Activated CD4-positive, alpha-beta memory T cell treated with anti-CD3 and anti-CD28 coated beads, Interleukin-2, amount 10 ng/mL, durations not matched to agents 7 days and 5 days (primary cell): Measurements from ENCODE around the gene KCNJ12. TPM values are rescaled to one million over a fixed set of nuclear protein-coding genes. Genes with fewer than 3 reads are reported as not detected.

Experiments used
- CTCF ChIA-PET: fragments of 350-600 bp; sonication (Branson Sonifier 250); formaldehyde crosslinking; loops from one replicate; lab custom pipeline; 2021; ENCODE audit warnings: antibody characterized with exemption, inconsistent platforms; lab: Charles Lee
- POLR2A ChIA-PET: fragments of 350-600 bp; sonication (Branson Sonifier 250); formaldehyde crosslinking; loops from one replicate; lab custom pipeline; 2021; ENCODE audit warnings: antibody characterized with exemption; lab: Charles Lee
- DNase-seq: peaks from one replicate; pipeline ENCODE4 v3.0.0-alpha.2; 2020
- H3K27ac Mint-ChIP-seq: one replicate; pipeline ENCODE4 v1.8.0; 2021; ENCODE audit warnings: mild to moderate bottlenecking, mixed read lengths
- H3K27me3 Mint-ChIP-seq: one replicate; pipeline ENCODE4 v1.8.0; 2021; ENCODE audit warnings: mixed read lengths
- H3K36me3 Mint-ChIP-seq: one replicate; pipeline ENCODE4 v1.8.0; 2021; ENCODE audit warnings: low read depth, mixed read lengths
- H3K4me1 Mint-ChIP-seq: one replicate; pipeline ENCODE4 v1.8.0; 2021; ENCODE audit warnings: mixed read lengths
- H3K4me3 Mint-ChIP-seq: one replicate; pipeline ENCODE4 v1.8.0; 2021; ENCODE audit warnings: mild to moderate bottlenecking, mixed read lengths
- H3K9me3 Mint-ChIP-seq: one replicate; pipeline ENCODE4 v1.8.0; 2021; ENCODE audit warnings: mixed read lengths
- total RNA-seq, 2 experiments: library from RNA; stranded (reverse); gene quantifications; one replicate each; pipeline ENCODE4 v1.2.3, GENCODE V29; 2021

The KCNJ12 gene
- total RNA-seq, 2 experiments from 2014 or later: not detected

DNA sequence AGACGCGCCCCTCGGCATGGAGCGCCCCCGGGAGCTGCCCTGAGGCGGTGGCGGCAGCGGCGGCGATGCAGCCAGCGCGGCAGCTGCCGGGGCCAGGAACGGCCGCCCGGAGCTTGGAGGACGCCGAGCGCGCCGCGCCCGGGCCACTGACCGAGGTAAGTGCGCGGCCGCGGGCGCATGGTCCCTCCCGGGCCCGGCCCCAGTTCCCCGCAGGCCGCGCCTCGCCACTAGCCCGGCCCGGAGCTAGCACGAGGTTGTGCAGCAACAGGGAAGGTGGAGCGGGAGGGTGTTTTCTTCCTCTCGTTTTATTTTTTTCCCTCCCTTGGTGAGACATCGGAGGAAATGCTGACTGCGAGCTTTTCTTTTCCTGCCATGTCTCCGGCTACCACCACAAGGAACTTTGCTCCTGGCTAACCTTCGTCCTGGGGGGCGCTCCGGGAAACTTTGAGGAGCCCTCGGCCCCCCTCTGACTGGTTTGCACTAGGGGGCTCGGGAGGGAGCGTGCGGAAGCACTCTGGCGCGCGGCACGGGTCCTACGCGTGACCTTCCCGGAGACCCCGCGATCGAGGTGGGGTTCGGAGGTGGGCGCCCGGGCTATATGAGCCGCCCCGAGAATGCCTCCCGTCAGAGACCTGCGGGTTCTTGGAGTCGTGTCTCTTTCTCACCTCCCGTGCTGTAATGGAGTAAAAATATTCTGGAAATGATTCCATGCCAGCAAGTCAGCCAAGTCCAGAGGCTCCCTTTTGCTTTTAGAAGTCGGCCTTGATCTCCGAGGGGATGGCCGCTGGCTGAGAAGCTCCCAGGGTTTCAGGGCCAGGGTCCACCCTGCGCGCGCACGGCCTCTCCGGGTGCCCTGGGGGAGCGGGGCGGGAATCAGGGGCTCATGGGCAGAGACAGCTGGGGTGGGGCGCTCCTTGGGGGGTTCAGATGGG is 868 bp downstream of the KCNJ12 start:
- peaks cover 8% of the 10 kb centered on the region for H3K4me1 Mint-ChIP-seq

GRCh38 chr17:21377705-21378396 is 1.7 kb downstream of the KCNJ12 start:
- ChIA-PET POLR2A (interaction anchor here (0.6 kb wide), 1 partner anchor 46 kb away, joined by 3 read pairs; no protein-coding TSS in a partner anchor), CTCF (no interaction called here)
- no peak for DNase-seq
- H3K4me3 Mint-ChIP-seq: no peak overlapping the region
- H3K36me3 Mint-ChIP-seq: no peaks in the 10 kb centered on the region
- H3K9me3 Mint-ChIP-seq: no peaks in the 10 kb centered on the region
- no peak overlapping the region for H3K27ac Mint-ChIP-seq
- peaks cover 8% of the 10 kb centered on the region for H3K4me1 Mint-ChIP-seq
- peaks cover 27% of the 10 kb centered on the region for H3K27me3 Mint-ChIP-seq

More for the DNA sequence above, 868 bp downstream of the KCNJ12 start:
- ChIA-PET POLR2A (no interaction called here), CTCF (interaction anchor here (0.6 kb wide), 1 partner anchor 10 kb away, joined by 3 read pairs; no protein-coding TSS in a partner anchor)
- no peak overlapping the region for H3K4me3 Mint-ChIP-seq
- no peaks in the 10 kb centered on the region for H3K36me3 Mint-ChIP-seq
- DNase-seq: no peak
- H3K9me3 Mint-ChIP-seq: no peaks in the 10 kb centered on the region
- peaks cover 27% of the 10 kb centered on the region for H3K27me3 Mint-ChIP-seq
- no peak overlapping the region for H3K27ac Mint-ChIP-seq

- Mint-ChIP-seq H3K4me3 (no peak overlapping the region), H3K4me1 (peaks cover 8% of the 10 kb centered on the region), H3K27me3 (peaks cover 25% of the 10 kb centered on the region), H3K27ac (no peak overlapping the region), H3K36me3 (no peaks in the 10 kb centered on the region), H3K9me3 (no peaks in the 10 kb centered on the region)
- no peak for DNase-seq
- CTCF ChIA-PET: no interaction called here
- POLR2A ChIA-PET: interaction anchor here (0.6 kb wide), 1 partner anchor 45 kb away, joined by 3 read pairs; no protein-coding TSS in a partner anchor
Observed at GRCh38 chr17:21378553-21378952, 2.4 kb downstream of the KCNJ12 start.

GRCh38 chr17:21379080-21379711 is 3.0 kb downstream of the KCNJ12 start:
- DNase-seq: no peak
- POLR2A ChIA-PET: no interaction called here
- no peak overlapping the region for H3K27ac Mint-ChIP-seq
- peaks cover 8% of the 10 kb centered on the region for H3K4me1 Mint-ChIP-seq
- no peak overlapping the region for H3K4me3 Mint-ChIP-seq
- no peaks in the 10 kb centered on the region for H3K9me3 Mint-ChIP-seq
- H3K27me3 Mint-ChIP-seq: peaks cover 25% of the 10 kb centered on the region
- no peaks in the 10 kb centered on the region for H3K36me3 Mint-ChIP-seq
- CTCF ChIA-PET: no interaction called here

DNA sequence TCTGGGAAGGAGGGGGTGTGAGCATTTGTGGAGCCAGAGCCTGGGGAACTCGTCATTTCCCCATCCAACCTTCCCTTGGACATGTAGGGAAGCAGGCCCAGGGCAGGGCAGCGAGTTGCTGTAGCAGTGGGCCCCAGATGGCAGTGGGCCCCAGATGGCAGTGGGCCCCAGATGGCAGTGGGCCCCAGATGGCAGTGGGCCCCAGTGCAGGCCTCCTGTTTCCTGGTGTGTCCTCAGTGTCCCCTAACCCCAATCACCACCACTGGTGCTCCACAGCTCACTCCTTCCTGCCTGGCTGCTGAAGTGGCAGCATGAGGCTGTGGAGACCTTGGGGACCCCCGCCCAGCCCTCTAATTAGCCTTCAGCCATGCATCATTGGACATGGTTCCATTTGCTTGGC is 4.5 kb downstream of the KCNJ12 start:
- Mint-ChIP-seq H3K4me3 (no peak overlapping the region), H3K36me3 (no peaks in the 10 kb centered on the region), H3K27ac (no peak overlapping the region), H3K9me3 (no peaks in the 10 kb centered on the region), H3K27me3 (peaks cover 15% of the 10 kb centered on the region), H3K4me1 (peaks cover 8% of the 10 kb centered on the region)
- ChIA-PET POLR2A (no interaction called here), CTCF (no interaction called here)
- DNase-seq: no peak

DNA sequence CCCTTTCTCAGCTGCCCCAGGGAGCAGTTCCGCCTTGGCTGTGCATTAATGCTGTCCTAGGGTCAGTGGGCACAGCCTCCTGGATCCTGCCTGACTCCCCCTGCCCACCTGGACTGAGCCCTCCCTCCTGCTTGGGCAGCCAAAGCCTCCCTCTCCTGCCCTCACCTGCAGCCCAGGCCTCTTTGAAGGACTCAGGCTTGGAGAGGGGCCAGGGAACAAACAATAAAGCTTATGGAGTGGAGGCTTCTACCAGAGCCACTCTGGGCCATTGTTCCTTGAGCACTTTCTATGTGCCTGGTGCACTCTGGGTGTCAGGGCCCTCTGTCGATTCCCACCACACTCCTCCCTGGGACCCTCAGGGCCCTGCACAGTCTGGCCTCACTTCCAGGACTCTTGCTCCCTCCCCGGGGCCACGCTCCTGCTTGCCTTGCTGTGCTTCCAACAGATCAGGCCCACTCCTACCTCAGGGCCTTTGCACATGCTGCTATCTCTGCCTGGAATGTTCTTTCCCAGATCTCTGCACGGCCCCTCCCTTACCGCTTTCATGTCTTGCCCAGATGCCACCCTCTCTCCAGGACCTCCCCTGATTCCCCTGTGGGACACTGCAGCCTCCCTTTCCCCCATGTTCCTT is 5.0 kb downstream of the KCNJ12 start:
- no peaks in the 10 kb centered on the region for H3K36me3 Mint-ChIP-seq
- peaks cover 6% of the 10 kb centered on the region for H3K4me1 Mint-ChIP-seq
- no peak overlapping the region for H3K27ac Mint-ChIP-seq
- POLR2A ChIA-PET: no interaction called here
- CTCF ChIA-PET: no interaction called here
- H3K9me3 Mint-ChIP-seq: no peaks in the 10 kb centered on the region
- no peak overlapping the region for H3K4me3 Mint-ChIP-seq
- DNase-seq: no peak
- peaks cover 11% of the 10 kb centered on the region for H3K27me3 Mint-ChIP-seq

DNA sequence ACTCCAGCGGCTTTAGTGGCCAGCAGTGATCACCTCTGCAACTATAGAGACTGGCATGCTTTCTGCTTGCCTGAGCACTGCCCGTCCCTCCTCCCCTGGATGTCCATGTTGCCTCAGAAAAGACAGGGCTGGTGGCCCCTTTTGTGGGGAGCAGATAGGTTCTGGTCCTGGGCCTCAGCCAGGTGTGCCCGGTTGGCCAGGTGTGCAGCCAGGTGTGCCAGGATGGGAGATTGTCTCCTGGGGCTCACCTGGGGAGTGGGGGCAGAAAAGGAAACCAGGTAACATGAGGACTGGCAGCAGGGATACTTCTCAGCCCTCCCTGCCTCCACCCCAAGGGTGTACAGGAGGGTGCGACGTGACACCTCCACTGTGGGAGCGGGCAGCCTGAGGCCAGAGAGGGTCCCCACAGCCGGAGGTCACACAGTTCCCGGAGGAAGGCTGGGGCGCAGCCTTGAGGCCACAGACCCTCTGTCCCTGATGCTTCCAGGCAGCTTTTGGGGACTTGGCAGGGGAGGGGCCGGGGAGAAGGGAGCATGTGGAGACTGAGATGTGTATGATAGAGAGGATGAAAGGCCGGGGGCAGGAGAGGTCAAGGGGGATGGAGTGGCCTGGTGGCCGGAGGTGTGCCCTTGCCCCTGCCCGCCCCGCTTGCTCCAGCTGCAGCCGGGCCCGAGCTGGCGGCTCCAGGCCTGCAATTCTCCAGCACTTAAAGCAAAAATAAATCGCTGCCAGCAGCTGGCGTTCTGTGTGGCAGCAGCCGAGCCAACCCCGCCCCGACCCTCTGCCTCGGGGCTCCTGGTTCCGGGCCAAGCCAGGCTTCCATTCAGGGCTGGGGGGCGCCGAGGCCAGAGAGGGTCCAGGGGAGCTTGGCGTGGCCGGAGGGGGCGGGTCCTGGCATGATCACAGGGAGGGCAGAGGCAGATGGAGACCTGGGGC is 6.7 kb downstream of the KCNJ12 start:
- H3K27ac Mint-ChIP-seq: no peak overlapping the region
- H3K36me3 Mint-ChIP-seq: no peaks in the 10 kb centered on the region
- ChIA-PET CTCF (no interaction called here), POLR2A (no interaction called here)
- no peaks in the 10 kb centered on the region for H3K4me1 Mint-ChIP-seq
- no peak overlapping the region for H3K4me3 Mint-ChIP-seq
- no peak for DNase-seq
- H3K27me3 Mint-ChIP-seq: peaks cover under 1% of the 10 kb centered on the region
- H3K9me3 Mint-ChIP-seq: no peaks in the 10 kb centered on the region

GRCh38 chr17:21385281-21385845 is 9.2 kb downstream of the KCNJ12 start:
- Mint-ChIP-seq H3K4me1 (no peaks in the 10 kb centered on the region), H3K27ac (no peak overlapping the region), H3K36me3 (no peaks in the 10 kb centered on the region), H3K9me3 (no peaks in the 10 kb centered on the region), H3K27me3 (no peaks in the 10 kb centered on the region), H3K4me3 (no peak overlapping the region)
- DNase-seq: no peak
- ChIA-PET CTCF (no interaction called here), POLR2A (no interaction called here)

DNA sequence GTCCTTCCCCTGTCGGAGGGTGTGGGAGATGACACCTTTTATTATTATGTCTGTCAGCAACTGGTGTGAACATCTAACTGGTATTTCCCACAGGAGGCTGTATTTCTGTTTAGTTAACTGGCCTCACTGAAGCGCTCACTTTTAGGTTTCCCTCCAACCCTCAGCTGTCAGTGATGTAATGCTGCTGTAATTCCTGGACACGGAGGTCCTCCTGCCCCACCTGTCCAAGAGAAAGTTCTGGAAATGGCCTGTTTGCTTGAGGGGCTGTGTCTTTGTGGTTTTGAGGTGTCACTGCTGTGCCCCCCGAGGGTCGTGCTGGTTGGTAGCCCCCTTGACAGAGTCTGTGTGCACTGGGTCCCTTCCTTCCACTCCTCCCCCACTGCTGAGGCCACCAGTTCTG is 11.5 kb downstream of the KCNJ12 start:
- ChIA-PET POLR2A (no interaction called here), CTCF (interaction anchor here (0.7 to 0.9 kb wide), 2 partner anchors 70 to 268 kb away, joined by 3 read pairs; no protein-coding TSS in a partner anchor)
- H3K4me1 Mint-ChIP-seq: no peaks in the 10 kb centered on the region
- no peaks in the 10 kb centered on the region for H3K27me3 Mint-ChIP-seq
- H3K9me3 Mint-ChIP-seq: no peaks in the 10 kb centered on the region
- H3K4me3 Mint-ChIP-seq: no peak overlapping the region
- H3K27ac Mint-ChIP-seq: no peak overlapping the region
- no peak for DNase-seq
- H3K36me3 Mint-ChIP-seq: no peaks in the 10 kb centered on the region

DNA sequence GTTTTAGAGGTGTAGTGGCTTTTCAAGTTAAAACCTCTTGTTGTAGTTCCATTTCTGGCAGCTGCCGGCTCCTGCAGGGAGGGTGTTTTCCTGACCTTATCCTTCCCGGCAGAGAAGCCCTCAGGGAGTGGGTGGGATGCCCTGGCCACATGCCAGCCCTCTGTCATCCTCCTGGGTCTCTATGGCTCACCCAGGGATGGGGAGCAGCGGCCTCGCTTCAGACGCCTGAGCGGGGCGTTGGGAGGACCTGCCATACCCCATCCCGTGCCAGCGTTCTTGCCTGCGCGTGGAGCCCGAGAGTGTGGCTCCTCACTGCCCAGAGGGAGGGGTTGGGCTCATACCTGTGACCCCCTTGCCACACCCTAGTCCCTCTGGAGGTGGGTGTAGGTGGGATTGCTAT is 11.9 kb downstream of the KCNJ12 start:
- H3K4me1 Mint-ChIP-seq: no peaks in the 10 kb centered on the region
- H3K36me3 Mint-ChIP-seq: no peaks in the 10 kb centered on the region
- ChIA-PET CTCF (no interaction called here), POLR2A (no interaction called here)
- no peak for DNase-seq
- H3K4me3 Mint-ChIP-seq: no peak overlapping the region
- no peak overlapping the region for H3K27ac Mint-ChIP-seq
- H3K27me3 Mint-ChIP-seq: no peaks in the 10 kb centered on the region
- no peaks in the 10 kb centered on the region for H3K9me3 Mint-ChIP-seq

DNA sequence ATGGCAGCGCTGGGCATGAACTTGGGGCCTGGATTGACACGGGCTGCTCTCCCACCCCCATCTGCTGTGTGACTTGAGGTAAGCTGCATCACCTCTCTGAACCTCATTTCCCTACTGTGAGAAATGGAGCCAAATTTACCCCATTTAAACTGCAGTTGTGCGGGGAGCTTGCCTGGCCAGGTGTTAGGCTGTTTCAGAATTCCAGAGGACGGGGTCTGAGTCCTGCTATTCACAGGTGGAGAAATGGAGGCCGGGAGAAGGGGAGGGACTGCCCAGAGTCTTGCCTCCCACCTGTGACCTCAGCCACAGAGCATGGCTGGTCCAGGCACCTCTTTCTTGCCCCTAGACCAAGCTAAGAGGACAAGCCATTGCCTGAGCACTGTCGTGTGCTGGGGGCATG is 12.8 kb downstream of the KCNJ12 start:
- ChIA-PET POLR2A (no interaction called here), CTCF (no interaction called here)
- DNase-seq: no peak
- no peaks in the 10 kb centered on the region for H3K9me3 Mint-ChIP-seq
- H3K4me3 Mint-ChIP-seq: no peak overlapping the region
- no peak overlapping the region for H3K27ac Mint-ChIP-seq
- no peaks in the 10 kb centered on the region for H3K4me1 Mint-ChIP-seq
- no peaks in the 10 kb centered on the region for H3K36me3 Mint-ChIP-seq
- no peaks in the 10 kb centered on the region for H3K27me3 Mint-ChIP-seq

- ChIA-PET POLR2A (no interaction called here), CTCF (no interaction called here)
- H3K27ac Mint-ChIP-seq: no peak overlapping the region
- H3K4me3 Mint-ChIP-seq: no peak overlapping the region
- DNase-seq: no peak
- no peaks in the 10 kb centered on the region for H3K27me3 Mint-ChIP-seq
- H3K4me1 Mint-ChIP-seq: no peaks in the 10 kb centered on the region
- H3K36me3 Mint-ChIP-seq: no peaks in the 10 kb centered on the region
- H3K9me3 Mint-ChIP-seq: no peaks in the 10 kb centered on the region
Observed at GRCh38 chr17:21389394-21389793, 13.2 kb downstream of the KCNJ12 start.
